ENCODE measurements around the gene VWDE. TPM values are rescaled to one million over a fixed set of nuclear protein-coding genes. Genes with fewer than 3 reads are reported as not detected.
"Not testable (repeated sequence)": the region's sequence is repeated elsewhere in the genome, so short reads cannot be mapped to it uniquely, and the experiment has no call there.

The VWDE gene
- total RNA-seq (under 1 TPM in 5 of 7 donors, not detected in 2; 0.23 to 0.97 (median 0.65) TPM), polyA plus RNA-seq (under 1 TPM in 2 of 3 donors, not detected in 1; 0.13 to 0.15 TPM)
- long read RNA-seq, donor 1 = 0 reads
- long read RNA-seq, donor 2 = 0 reads

- Histone ChIP-seq H3K36me3 (no peaks in the 10 kb centered on the region), H3K9me3 (peaks cover 0 to 10% (median 3%) of the 10 kb centered on the region in 8 donors), H3K4me1 (peaks cover 5 to 21% (median 17%) of the 10 kb centered on the region in 6 donors), H3K27ac (peak within 1 kb of the TSS in 2 of 8 donors; percentile 50 to 63), H3K4me3 (peak within 1 kb of the TSS; percentile 16 to 70 (median 37)), H3K27me3 (replicated peaks in 1 of 7) (peaks cover 0 to 41% (median 8%) of the 10 kb centered on the region in 7 donors)
- TF ChIP-seq POLR2A (IDR thresholded peaks at IDR 0.05) (no peak), CTCF (IDR thresholded peaks at IDR 0.05 in 8 of 11, conservative IDR thresholded peaks at IDR 0.05 in 3 of 11) (no peak), POLR2AphosphoS5 (IDR thresholded peaks at IDR 0.05) (no peak)
- intact Hi-C loops (cut with DNase I; ENCODE audit: low total_unique reads) = no loop called here
- peak; percentile 78 for DNase-seq
- 1 to 3% (median 1%) methylated on average over 48 to 54 of the region's 54 CpGs for WGBS, 5 donors
These were observed at the start of gene VWDE for GRCh38 chr7:12403287-12404181. Gene VWDE, minus strand, starts transcription at chr7:12403865. Its CDS starts 149 bp downstream, at chr7:12403716.

GRCh38 chr7:12453136-12453535 lies 49.5 kb upstream of the VWDE start:
- H3K27ac ChIP-seq; H3K4me3 ChIP-seq; DNase-seq; H3K9me3 ChIP-seq; H3K4me1 ChIP-seq; intact Hi-C loops (cut with DNase I; ENCODE audit: low total_unique reads); H3K27me3 ChIP-seq (replicated peaks in 1 of 7); H3K36me3 ChIP-seq: not testable (repeated sequence)
- WGBS, 5 donors = 85 to 100% (median 94%) methylated on average over 1 to 2 of the region's 2 CpGs

- H3K27ac ChIP-seq = no peak overlapping the region
- intact Hi-C loops (cut with DNase I; ENCODE audit: low total_unique reads) = no loop called here
- no peaks in the 10 kb centered on the region for H3K27me3 ChIP-seq (replicated peaks in 1 of 7)
- no peaks in the 10 kb centered on the region for H3K9me3 ChIP-seq
- H3K36me3 ChIP-seq = no peaks in the 10 kb centered on the region
- TF ChIP-seq POLR2A (IDR thresholded peaks at IDR 0.05) = no peak
- no peak for TF ChIP-seq CTCF (IDR thresholded peaks at IDR 0.05 in 8 of 11, conservative IDR thresholded peaks at IDR 0.05 in 3 of 11)
- no peak for TF ChIP-seq POLR2AphosphoS5 (IDR thresholded peaks at IDR 0.05)
- no peak overlapping the region for H3K4me3 ChIP-seq
- WGBS, 5 donors = 40 to 75% (median 53%) methylated on average over 1 to 2 of the region's 2 CpGs
- no peaks in the 10 kb centered on the region for H3K4me1 ChIP-seq
- DNase-seq = no peak
These were observed 47.0 kb upstream of the VWDE start for GRCh38 chr7:12450615-12451014.

GRCh38 chr7:12444785-12445184 lies 41.1 kb upstream of the VWDE start:
- Histone ChIP-seq H3K27ac (no peak overlapping the region), H3K9me3 (no peaks in the 10 kb centered on the region), H3K27me3 (replicated peaks in 1 of 7) (no peaks in the 10 kb centered on the region), H3K36me3 (no peaks in the 10 kb centered on the region), H3K4me3 (no peak overlapping the region), H3K4me1 (no peaks in the 10 kb centered on the region)
- intact Hi-C loops (cut with DNase I; ENCODE audit: low total_unique reads) = no loop called here
- WGBS, 5 donors = 75 to 83% (median 80%) methylated on average over 3 of the region's 3 CpGs
- DNase-seq = no peak
- TF ChIP-seq POLR2A (IDR thresholded peaks at IDR 0.05) (no peak), POLR2AphosphoS5 (IDR thresholded peaks at IDR 0.05) (no peak), CTCF (IDR thresholded peaks at IDR 0.05 in 8 of 11, conservative IDR thresholded peaks at IDR 0.05 in 3 of 11) (no peak)
